SK-N-SH (cell line): Measurements from ENCODE around the gene ROBO1. TPM values are rescaled to one million over a fixed set of nuclear protein-coding genes. Genes with fewer than 3 reads are reported as not detected.

Experiments used
- CTCF ChIA-PET: fragments of 300-600, 350-600 bp; formaldehyde crosslinking; extraction: SDS; loops from one replicate; lab custom pipeline; 2021; lab: Yijun Ruan, JAX
- POLR2A ChIA-PET: fragments of 350-600 bp; sonication (Branson Sonifier 250); formaldehyde crosslinking; extraction: SDS; loops from one replicate; lab custom pipeline; 2020; ENCODE audit warnings: antibody characterized with exemption, inconsistent platforms; lab: Yijun Ruan, JAX
- DNase-seq: peaks from one replicate; pipeline ENCODE4 v3.0.0; 2012
- H2AFZ ChIP-seq: fragments of 200-600 bp; sonication (generic); 2 replicates; pipeline ENCODE4 v1.8.1; 2016; ENCODE audit warnings: antibody characterized with exemption, mild to moderate bottlenecking, low read depth
- H3F3A ChIP-seq: fragments of 200-600 bp; sonication (generic); replicated peaks from 2 replicates; pipeline ENCODE3; 2016; ENCODE audit warnings: antibody characterized with exemption, mild to moderate bottlenecking; ENCODE audit not compliant: insufficient read depth
- H3K27ac ChIP-seq, 2 experiments: fragments of 200-500 bp in 1 of 2; fragments of 200-600 bp in 1 of 2; sonication (Bioruptor generic) in 1 of 2; sonication (generic), shearing (Covaris generic) in 1 of 2; 2 replicates each; pipeline versions ENCODE4 v1.5.1 to v1.6.1; 2014 to 2016; ENCODE audit warnings: low read depth in 2 of 2, inconsistent platforms in 1 of 2, low read length in 1 of 2, mild to moderate bottlenecking in 1 of 2, mixed read lengths in 1 of 2
- H3K27me3 ChIP-seq: fragments of 200-600 bp; sonication (generic), shearing (Covaris generic); 2 replicates; pipeline ENCODE4 v1.6.1; 2016; ENCODE audit warnings: mixed run types; ENCODE audit not compliant: insufficient read depth
- H3K36me3 ChIP-seq, 2 experiments: fragments of 200-500 bp in 1 of 2; fragments of 200-600 bp in 1 of 2; sonication (Bioruptor generic) in 1 of 2; sonication (generic) in 1 of 2; replicated peaks in 1 of 2; 2 replicates each; pipeline versions ENCODE3 to v1.5.1; 2014 to 2016; ENCODE audit warnings: low read length in 1 of 2, mild to moderate bottlenecking in 1 of 2; ENCODE audit not compliant: insufficient read depth in 2 of 2, control insufficient read depth in 1 of 2
- H3K4me1 ChIP-seq, 2 experiments: fragments of 200-500 bp in 1 of 2; fragments of 200-600 bp in 1 of 2; sonication (Bioruptor generic) in 1 of 2; sonication (generic), shearing (Covaris generic) in 1 of 2; 2 replicates each; pipeline versions ENCODE4 v1.5.1 to v1.6.1; 2014 to 2016; ENCODE audit warnings: low read depth in 1 of 2, low read length in 1 of 2, mixed run types in 1 of 2; ENCODE audit not compliant: insufficient read depth in 2 of 2, control insufficient read depth in 1 of 2
- H3K4me2 ChIP-seq: fragments of 200-600 bp; sonication (generic), shearing (Covaris generic); 2 replicates; pipeline ENCODE4 v1.6.1; 2017; ENCODE audit warnings: mixed run types
- H3K4me3 ChIP-seq, 2 experiments: fragments of 200-500 bp in 1 of 2; fragments of 200-600 bp in 1 of 2; sonication (Bioruptor generic) in 1 of 2; sonication (generic), shearing (Covaris generic) in 1 of 2; 2 replicates each; pipeline versions ENCODE4 v1.5.1 to v1.8.1; 2014 to 2016; ENCODE audit warnings: low read depth in 2 of 2, inconsistent platforms in 1 of 2, low read length in 1 of 2, mild to moderate bottlenecking in 1 of 2, mixed read lengths in 1 of 2, moderate library complexity in 1 of 2
- H3K79me2 ChIP-seq: fragments of 200-600 bp; sonication (generic); 2 replicates; pipeline ENCODE4 v1.8.1; 2017; ENCODE audit warnings: mild to moderate bottlenecking; ENCODE audit not compliant: insufficient read depth
- H3K9ac ChIP-seq: fragments of 200-600 bp; sonication (generic); 2 replicates; pipeline ENCODE4 v1.6.1; 2017; ENCODE audit warnings: mixed run types
- H3K9me2 ChIP-seq: fragments of 200-600 bp; sonication (generic); 2 replicates; pipeline ENCODE4 v1.6.1; 2017; ENCODE audit warnings: mixed run types
- H3K9me3 ChIP-seq: fragments of 200-600 bp; sonication (generic); 2 replicates; pipeline ENCODE4 v1.6.1; 2017; ENCODE audit warnings: mixed run types, mild to moderate bottlenecking, moderate library complexity
- H4K20me1 ChIP-seq: fragments of 200-600 bp; sonication (generic); 2 replicates; pipeline ENCODE4 v1.6.1; 2017; ENCODE audit warnings: mild to moderate bottlenecking, mixed run types; ENCODE audit not compliant: insufficient read depth
- EZH2phosphoT487 ChIP-seq: fragments of 200-600 bp; sonication (generic); IDR thresholded peaks from 2 replicates; pipeline ENCODE4 v1.6.1; 2017; ENCODE audit warnings: low read depth, mixed run types, mild to moderate bottlenecking, antibody characterized with exemption, moderate library complexity, borderline replicate concordance
- FOSL2 ChIP-seq: IDR thresholded peaks from 2 replicates; pipeline ENCODE4 v1.4.0; 2012; ENCODE audit warnings: low read depth, mild to moderate bottlenecking, moderate library complexity, borderline replicate concordance
- GABPA ChIP-seq: IDR thresholded peaks from 2 replicates; pipeline ENCODE4 v1.4.0; 2012; ENCODE audit warnings: low read depth, mild to moderate bottlenecking
- JUND ChIP-seq: IDR thresholded peaks from 2 replicates; pipeline ENCODE4 v1.4.0; 2012
- MXI1 ChIP-seq: IDR thresholded peaks from 2 replicates; pipeline ENCODE4 v1.6.1; 2012; ENCODE audit warnings: mild to moderate bottlenecking, low read depth, low read length, improper control_type of control experiment
- NRF1 ChIP-seq: IDR thresholded peaks from 2 replicates; pipeline ENCODE4 v1.6.1; 2012; ENCODE audit warnings: low read depth, mild to moderate bottlenecking, low read length
- RAD21 ChIP-seq: IDR thresholded peaks from 2 replicates; pipeline ENCODE4 v1.6.1; 2012; ENCODE audit warnings: mild to moderate bottlenecking, low read length
- RCOR1 ChIP-seq: fragments of 150-350 bp; IDR thresholded peaks from 2 replicates; pipeline ENCODE4 v1.6.1; 2017; ENCODE audit warnings: antibody characterized with exemption, low read length
- RXRA ChIP-seq: IDR thresholded peaks from 2 replicates; pipeline ENCODE4 v1.4.0; 2012; ENCODE audit warnings: low read depth, mild to moderate bottlenecking, borderline replicate concordance
- SIN3A ChIP-seq: IDR thresholded peaks from 2 replicates; pipeline ENCODE4 v1.6.1; 2012; ENCODE audit warnings: low read depth, mild to moderate bottlenecking, low read length, moderate library complexity, borderline replicate concordance
- SMC3 ChIP-seq: IDR thresholded peaks from 2 replicates; pipeline ENCODE4 v1.6.1; 2012; ENCODE audit warnings: low read depth, low read length, improper control_type of control experiment
- TAF1 ChIP-seq: IDR thresholded peaks from 2 replicates; pipeline ENCODE4 v1.6.1; 2012; ENCODE audit warnings: low read depth, mild to moderate bottlenecking, low read length, moderate library complexity, borderline replicate concordance
- TCF12 ChIP-seq: IDR thresholded peaks from 2 replicates; pipeline ENCODE4 v1.4.0; 2012
- YY1 ChIP-seq: IDR thresholded peaks from 2 replicates; pipeline ENCODE4 v1.4.0; 2012; ENCODE audit warnings: low read depth, mild to moderate bottlenecking
- WGBS: methylation state at CpG from one replicate; pipeline ENCODE4 v1.1.6; 2017; ENCODE audit warnings: low lambda C conversion rate; 5-methylcytosine and 5-hydroxymethylcytosine counted together
- polyA plus RNA-seq, 3 experiments: library from polyadenylated mRNA; depleted of rRNA; stranded (reverse); fragments of >200 nt; gene quantifications; 2 replicates each; pipeline ENCODE4 v1.2.3, GENCODE V29; 2012
- TF ChIP-seq, protein P1 (sequence below): IDR thresholded peaks from 2 replicates; pipeline ENCODE4; 2012
- TF ChIP-seq, protein P2 (sequence below): fragments of 150-350 bp; IDR thresholded peaks from 2 replicates; pipeline ENCODE4 v1.6.1; 2017; ENCODE audit warnings: antibody characterized with exemption, low read length, low read depth, borderline replicate concordance
- TF ChIP-seq, protein P3 (sequence below): IDR thresholded peaks from 2 replicates; pipeline ENCODE4 v1.4.0; 2012; ENCODE audit warnings: low read depth, borderline replicate concordance
- TF ChIP-seq, protein P4 (sequence below): fragments of 200-600 bp; sonication (generic); IDR thresholded peaks from 2 replicates; pipeline ENCODE4 v1.6.1; 2017; ENCODE audit warnings: antibody characterized with exemption, mild to moderate bottlenecking, moderate library complexity
- TF ChIP-seq, protein P5 (sequence below): IDR thresholded peaks from 2 replicates; pipeline ENCODE4 v1.4.0; 2012; ENCODE audit warnings: low read depth, borderline replicate concordance

ROBO1 gene
- polyA plus RNA-seq, 1 of the 3 experiments (the other 2 are of a cell fraction): 22.7 TPM

DNA sequence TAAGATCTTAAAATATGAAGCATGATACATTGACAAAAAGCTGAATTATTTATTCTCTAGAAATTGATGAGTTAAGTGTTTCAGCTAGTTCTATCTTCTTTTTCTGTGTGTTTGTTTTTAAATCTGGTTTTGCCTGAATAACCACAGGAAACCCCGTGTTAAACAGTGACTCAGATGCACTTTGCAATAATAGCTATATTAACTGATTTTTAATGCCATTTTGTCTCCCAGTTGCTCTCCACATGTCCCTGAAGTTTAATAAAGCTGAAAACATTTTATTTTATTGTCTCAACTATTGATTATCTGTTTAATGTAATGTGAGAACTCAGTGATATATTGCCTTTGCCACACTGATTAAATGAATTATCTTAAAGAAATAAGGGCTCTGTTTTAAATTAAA is 42.8 kb upstream of the ROBO1 start:
- no peaks in the 10 kb centered on the region for H3F3A ChIP-seq
- no peaks in the 10 kb centered on the region for H3K9me3 ChIP-seq
- no peaks in the 10 kb centered on the region for H3K27me3 ChIP-seq
- peaks cover 0 to 8% of the 10 kb centered on the region in 2 experiments; a peak in 2 of 4 replicates for H3K4me1 ChIP-seq
- WGBS: 3% methylated on average over 1 of the region's 1 CpG
- H4K20me1 ChIP-seq: no peaks in the 10 kb centered on the region
- no peaks in the 10 kb centered on the region for H3K36me3 ChIP-seq
- TF ChIP-seq RAD21 (no peak), YY1 (no peak), FOSL2 (no peak), TCF12 (no peak), SIN3A (no peak), RCOR1 (no peak), RXRA (no peak)
- TF ChIP-seq, protein P1, sequence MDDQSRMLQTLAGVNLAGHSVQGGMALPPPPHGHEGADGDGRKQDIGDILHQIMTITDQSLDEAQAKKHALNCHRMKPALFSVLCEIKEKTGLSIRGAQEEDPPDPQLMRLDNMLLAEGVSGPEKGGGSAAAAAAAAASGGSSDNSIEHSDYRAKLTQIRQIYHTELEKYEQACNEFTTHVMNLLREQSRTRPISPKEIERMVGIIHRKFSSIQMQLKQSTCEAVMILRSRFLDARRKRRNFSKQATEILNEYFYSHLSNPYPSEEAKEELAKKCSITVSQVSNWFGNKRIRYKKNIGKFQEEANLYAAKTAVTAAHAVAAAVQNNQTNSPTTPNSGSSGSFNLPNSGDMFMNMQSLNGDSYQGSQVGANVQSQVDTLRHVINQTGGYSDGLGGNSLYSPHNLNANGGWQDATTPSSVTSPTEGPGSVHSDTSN: no peak
- H3K9me2 ChIP-seq: no peaks in the 10 kb centered on the region
- POLR2A ChIA-PET: no interaction called here
- H3K27ac ChIP-seq: peak overlapping the region in 1 of 2 experiments; percentile 48; a peak in 1 of 4 replicates
- no peaks in the 10 kb centered on the region for H3K79me2 ChIP-seq
- no peak for DNase-seq
- CTCF ChIA-PET: no interaction called here
- H3K9ac ChIP-seq: no peak overlapping the region
- H3K4me3 ChIP-seq: no peak overlapping the region
- H2AFZ ChIP-seq: no peak overlapping the region
- no peak overlapping the region for H3K4me2 ChIP-seq

DNA sequence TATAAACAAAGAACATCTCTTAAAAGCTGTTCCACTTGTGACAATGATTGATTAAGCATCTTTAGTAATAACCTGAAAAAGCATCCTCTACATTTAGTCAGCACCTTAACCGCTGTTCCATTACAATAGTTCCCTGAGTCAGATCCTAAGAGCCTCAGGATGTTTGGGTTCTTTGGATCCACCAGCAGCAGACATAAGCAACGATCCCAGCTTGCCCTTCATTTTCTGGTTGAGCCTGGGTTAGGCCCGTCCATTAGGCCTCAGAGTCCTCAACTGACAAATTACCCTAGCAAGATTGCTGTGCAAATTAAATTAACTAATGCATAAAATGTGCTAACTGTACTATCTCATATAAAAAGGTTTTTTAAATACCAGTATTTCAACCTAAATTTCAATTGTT is 42.3 kb upstream of the ROBO1 start:
- POLR2A ChIA-PET: no interaction called here
- H3K79me2 ChIP-seq: no peaks in the 10 kb centered on the region
- no peak overlapping the region for H2AFZ ChIP-seq
- H3F3A ChIP-seq: no peaks in the 10 kb centered on the region
- peak; percentile 30 for DNase-seq
- no peak overlapping the region for H3K4me3 ChIP-seq
- no peaks in the 10 kb centered on the region for H3K9me2 ChIP-seq
- H4K20me1 ChIP-seq: no peaks in the 10 kb centered on the region
- H3K4me1 ChIP-seq: peaks cover 0 to 8% of the 10 kb centered on the region in 2 experiments; a peak in 2 of 4 replicates
- no peak overlapping the region for H3K9ac ChIP-seq
- no peaks in the 10 kb centered on the region for H3K36me3 ChIP-seq
- H3K9me3 ChIP-seq: no peaks in the 10 kb centered on the region
- H3K27me3 ChIP-seq: no peaks in the 10 kb centered on the region
- H3K27ac ChIP-seq: no peak overlapping the region; a peak in 1 of 4 replicates
- CTCF ChIA-PET: interaction anchor here (1.5 kb wide), 1 partner anchor 44 kb away, joined by 4 read pairs; no protein-coding TSS in a partner anchor
- TF ChIP-seq EZH2phosphoT487 (no peak), SMC3 (no peak), JUND (no peak), RXRA (no peak), FOSL2 (no peak), NRF1 (no peak), GABPA (no peak), TAF1 (no peak), MXI1 (no peak), YY1 (no peak)
- TF ChIP-seq, protein P2, sequence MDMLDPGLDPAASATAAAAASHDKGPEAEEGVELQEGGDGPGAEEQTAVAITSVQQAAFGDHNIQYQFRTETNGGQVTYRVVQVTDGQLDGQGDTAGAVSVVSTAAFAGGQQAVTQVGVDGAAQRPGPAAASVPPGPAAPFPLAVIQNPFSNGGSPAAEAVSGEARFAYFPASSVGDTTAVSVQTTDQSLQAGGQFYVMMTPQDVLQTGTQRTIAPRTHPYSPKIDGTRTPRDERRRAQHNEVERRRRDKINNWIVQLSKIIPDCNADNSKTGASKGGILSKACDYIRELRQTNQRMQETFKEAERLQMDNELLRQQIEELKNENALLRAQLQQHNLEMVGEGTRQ: no peak
- TF ChIP-seq, protein P3, sequence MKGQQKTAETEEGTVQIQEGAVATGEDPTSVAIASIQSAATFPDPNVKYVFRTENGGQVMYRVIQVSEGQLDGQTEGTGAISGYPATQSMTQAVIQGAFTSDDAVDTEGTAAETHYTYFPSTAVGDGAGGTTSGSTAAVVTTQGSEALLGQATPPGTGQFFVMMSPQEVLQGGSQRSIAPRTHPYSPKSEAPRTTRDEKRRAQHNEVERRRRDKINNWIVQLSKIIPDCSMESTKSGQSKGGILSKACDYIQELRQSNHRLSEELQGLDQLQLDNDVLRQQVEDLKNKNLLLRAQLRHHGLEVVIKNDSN: no peak
- TF ChIP-seq, protein P4, sequence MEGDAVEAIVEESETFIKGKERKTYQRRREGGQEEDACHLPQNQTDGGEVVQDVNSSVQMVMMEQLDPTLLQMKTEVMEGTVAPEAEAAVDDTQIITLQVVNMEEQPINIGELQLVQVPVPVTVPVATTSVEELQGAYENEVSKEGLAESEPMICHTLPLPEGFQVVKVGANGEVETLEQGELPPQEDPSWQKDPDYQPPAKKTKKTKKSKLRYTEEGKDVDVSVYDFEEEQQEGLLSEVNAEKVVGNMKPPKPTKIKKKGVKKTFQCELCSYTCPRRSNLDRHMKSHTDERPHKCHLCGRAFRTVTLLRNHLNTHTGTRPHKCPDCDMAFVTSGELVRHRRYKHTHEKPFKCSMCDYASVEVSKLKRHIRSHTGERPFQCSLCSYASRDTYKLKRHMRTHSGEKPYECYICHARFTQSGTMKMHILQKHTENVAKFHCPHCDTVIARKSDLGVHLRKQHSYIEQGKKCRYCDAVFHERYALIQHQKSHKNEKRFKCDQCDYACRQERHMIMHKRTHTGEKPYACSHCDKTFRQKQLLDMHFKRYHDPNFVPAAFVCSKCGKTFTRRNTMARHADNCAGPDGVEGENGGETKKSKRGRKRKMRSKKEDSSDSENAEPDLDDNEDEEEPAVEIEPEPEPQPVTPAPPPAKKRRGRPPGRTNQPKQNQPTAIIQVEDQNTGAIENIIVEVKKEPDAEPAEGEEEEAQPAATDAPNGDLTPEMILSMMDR: no peak
- TF ChIP-seq, protein P5, sequence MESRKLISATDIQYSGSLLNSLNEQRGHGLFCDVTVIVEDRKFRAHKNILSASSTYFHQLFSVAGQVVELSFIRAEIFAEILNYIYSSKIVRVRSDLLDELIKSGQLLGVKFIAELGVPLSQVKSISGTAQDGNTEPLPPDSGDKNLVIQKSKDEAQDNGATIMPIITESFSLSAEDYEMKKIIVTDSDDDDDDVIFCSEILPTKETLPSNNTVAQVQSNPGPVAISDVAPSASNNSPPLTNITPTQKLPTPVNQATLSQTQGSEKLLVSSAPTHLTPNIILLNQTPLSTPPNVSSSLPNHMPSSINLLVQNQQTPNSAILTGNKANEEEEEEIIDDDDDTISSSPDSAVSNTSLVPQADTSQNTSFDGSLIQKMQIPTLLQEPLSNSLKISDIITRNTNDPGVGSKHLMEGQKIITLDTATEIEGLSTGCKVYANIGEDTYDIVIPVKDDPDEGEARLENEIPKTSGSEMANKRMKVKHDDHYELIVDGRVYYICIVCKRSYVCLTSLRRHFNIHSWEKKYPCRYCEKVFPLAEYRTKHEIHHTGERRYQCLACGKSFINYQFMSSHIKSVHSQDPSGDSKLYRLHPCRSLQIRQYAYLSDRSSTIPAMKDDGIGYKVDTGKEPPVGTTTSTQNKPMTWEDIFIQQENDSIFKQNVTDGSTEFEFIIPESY: no peak
- TF ChIP-seq, all 33 proteins: peak for 0
- H3K4me2 ChIP-seq: no peak overlapping the region
- WGBS: 52% methylated on average over 3 of the region's 3 CpGs
